GM21526 (cell line): ENCODE measurements around the gene RAI2.

Experiments used
- ATAC-seq: cut with Tn5 transposase; IDR thresholded peaks from one replicate; pipeline ENCODE4 v1.9.1; 2021; ENCODE audit warnings: moderate library complexity; ENCODE audit not compliant: unreplicated experiment, low FRiP score

Gene RAI2

DNA sequence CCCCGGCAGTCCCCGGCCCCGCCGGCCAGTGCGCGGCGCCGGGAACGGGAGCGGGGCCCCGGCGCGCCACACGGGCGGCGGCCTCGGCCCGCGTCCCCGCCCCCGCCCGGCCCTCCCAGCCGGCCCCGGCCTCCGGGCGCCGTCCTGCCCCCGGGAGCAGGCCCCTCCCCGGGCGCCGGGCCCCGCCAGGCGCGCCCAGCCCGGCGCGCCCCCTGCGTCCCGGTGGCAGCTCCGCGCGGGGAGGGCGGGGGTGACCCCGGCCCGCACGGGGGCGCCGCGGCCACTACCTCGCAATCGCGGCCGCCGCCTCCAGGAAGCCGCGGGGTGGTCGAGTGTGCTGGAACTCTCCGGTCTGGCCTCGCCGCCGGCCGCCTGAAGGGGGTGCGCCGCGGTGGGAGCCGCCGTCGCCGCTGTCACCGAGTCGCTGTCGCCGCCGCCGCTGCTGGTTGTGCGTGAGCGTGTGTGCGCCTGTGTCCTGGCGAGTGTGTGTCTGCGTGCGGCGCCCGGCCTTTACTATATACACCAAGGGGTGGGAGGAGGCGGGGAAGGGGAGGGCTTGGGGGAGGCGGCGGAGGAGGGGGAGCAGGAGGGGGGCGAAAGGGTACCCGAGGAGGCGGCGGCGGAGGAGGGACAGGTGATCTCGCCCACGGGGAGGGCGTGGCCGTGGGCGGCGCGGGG is at the start of gene RAI2:
TSS of gene RAI2 (minus strand) at position 488 of the 678 bp plus-strand sequence. CDS start 59,288 bp downstream, outside the sequence.
- no peak for ATAC-seq

- no peak for ATAC-seq
Measured at GRCh38 chrX:17888421-17888820, 27.3 kb upstream of the RAI2 start.

DNA sequence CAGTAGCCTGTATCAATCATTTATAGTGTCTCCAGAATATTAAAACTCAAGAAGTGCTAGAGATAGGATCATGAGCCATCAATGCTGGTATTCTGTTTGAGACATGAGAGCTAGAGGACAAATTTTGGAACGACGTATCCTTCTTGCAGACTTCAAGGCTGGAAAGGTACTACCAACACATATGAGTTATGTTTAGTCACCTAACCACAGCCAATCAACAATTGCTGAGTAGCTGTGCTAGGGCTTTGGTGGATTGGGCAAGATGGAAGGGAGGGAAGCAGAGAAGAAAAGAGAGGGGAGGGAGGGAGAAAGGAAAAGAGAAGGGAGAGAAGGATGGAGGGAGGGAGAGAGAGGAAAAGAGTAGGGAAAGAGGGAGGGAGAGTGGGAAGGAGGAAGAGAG is 21.6 kb upstream of the RAI2 start:
- no peak for ATAC-seq

GRCh38 chrX:17878028-17878670 is 17.1 kb upstream of the RAI2 start:
- no peak for ATAC-seq

GRCh38 chrX:17876135-17876534 is 15.0 kb upstream of the RAI2 start:
- ATAC-seq, result no peak

- no peak for ATAC-seq
Measured at GRCh38 chrX:17869580-17869979, 8.5 kb upstream of the RAI2 start.

DNA sequence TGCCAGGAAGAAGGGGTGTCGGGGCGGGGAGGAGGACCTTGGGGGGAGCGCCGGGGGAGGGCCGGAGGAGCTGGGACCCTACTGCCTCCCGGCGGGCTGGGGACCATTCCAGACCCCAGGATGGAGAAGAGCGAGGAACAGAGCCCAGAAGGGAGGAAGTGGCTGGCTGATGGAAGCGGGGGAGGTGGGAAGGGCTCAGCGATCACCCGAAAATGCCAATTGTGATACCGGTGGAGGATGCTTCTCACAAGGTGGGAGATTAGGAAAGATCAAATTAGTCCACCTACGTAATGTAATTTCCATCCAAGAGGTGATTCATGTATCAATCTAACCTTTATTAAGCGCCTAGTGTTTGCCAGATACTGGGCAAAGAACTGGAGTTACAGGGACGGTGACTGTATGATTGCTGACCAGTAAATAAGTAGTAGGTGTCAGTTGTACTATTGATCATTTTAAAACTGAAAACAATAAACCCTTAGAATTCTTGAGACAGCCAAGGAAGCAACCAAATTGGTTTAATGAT is 452 bp upstream of the RAI2 start:
- no peak for ATAC-seq

DNA sequence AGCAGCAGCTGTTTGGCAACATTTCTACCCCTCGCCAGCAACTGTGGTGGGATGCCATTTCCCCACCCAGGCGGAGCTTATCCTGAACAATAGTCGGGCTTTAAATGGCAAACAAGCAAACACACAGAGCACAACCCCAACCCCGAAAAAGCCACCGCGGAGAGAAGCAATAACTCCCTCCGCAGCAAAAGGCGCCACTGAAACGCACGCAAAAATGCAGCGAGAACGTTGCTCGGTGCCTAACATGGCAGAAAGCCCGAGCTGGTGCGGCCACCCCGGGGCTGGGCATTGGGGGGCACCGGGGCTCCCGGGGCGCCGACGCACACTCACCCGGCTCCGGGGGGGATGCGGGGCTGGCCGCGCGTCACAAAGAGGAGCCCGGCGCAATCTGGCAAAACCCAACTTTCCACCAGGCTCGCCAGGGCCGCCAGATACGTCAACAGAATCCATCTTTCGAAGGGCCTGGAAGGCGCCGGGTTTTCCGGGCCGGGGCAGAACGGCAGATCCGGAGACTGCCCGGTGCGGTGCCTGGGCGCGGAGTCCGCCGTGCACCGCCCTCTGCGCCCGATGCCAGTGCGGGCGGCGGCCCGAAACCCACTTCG is 818 bp downstream of the RAI2 start:
- no peak for ATAC-seq

DNA sequence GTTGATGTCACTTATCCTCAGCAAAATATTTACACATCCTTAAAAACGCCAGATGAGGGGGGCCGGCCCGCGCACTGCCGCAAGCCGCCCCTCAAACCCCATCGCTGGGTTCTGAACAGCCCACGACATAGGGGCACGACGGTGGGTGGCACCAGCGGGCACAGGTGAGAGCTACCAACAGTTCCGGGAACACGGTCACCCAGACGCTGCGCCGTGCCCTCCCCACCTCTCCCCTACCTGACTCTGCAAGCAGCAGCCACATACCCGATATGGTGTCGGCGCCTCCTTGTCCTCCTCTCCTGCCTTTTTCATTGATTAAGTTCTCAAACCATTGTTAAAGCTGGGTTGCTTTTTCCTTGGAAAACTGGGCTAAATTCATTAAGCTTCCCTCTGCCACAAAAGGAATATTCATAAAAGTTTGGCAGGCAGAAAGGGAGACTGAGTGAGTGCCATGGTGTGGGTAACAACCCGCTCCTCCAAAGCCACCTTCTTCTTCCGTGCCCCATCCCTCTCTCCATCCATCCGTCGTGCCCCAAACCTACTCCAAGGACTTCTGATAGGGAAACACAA is 1.4 kb downstream of the RAI2 start:
- ATAC-seq, result no peak

DNA sequence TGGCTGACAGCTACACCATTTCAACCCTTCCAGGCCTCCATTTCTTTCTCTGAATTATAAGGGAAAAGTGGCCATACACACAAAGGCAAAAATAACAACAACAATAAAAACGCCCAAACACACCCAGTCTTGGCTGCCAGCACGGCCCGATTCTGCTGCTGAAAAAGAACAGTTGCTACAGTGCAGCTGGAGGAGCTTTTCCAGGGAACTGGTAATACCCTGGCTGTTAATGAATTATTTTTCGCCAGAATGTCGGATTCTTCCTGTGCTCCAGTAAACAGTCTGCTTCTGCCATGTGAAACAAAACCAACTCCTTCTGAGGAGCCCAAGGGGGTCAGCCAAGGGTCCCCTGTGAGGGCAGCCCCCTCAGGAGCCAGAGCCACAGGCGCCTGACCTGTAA is 6.6 kb downstream of the RAI2 start:
- no peak for ATAC-seq

- no peak for ATAC-seq
Measured at GRCh38 chrX:17854069-17854468, 7.0 kb downstream of the RAI2 start.

- no peak for ATAC-seq
Measured at GRCh38 chrX:17851874-17852273, 9.2 kb downstream of the RAI2 start.

- ATAC-seq, result no peak
Measured at GRCh38 chrX:17848545-17849265, 12.4 kb downstream of the RAI2 start.

DNA sequence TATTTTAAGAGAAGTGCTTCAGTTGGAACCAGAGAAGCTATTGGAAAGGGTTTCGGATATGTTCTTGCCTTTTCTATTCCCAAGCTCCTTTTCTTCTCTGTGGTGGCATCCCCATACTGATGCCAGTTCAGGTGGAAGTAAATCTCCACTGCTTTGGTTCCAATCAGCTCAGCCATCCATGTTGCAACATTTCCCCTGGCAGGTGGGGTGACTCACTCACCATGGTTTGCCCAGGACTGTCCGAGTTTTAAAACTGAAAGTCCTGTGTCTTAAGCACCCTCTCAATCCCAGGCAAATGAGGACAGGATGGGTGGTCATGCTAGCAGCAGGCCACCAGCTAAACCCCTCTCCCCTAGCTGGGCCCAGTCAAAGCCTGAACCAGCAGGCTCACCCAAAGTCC is 15.1 kb downstream of the RAI2 start:
- ATAC-seq, result no peak

GRCh38 chrX:17844236-17844635 is 16.9 kb downstream of the RAI2 start:
- ATAC-seq, result no peak

DNA sequence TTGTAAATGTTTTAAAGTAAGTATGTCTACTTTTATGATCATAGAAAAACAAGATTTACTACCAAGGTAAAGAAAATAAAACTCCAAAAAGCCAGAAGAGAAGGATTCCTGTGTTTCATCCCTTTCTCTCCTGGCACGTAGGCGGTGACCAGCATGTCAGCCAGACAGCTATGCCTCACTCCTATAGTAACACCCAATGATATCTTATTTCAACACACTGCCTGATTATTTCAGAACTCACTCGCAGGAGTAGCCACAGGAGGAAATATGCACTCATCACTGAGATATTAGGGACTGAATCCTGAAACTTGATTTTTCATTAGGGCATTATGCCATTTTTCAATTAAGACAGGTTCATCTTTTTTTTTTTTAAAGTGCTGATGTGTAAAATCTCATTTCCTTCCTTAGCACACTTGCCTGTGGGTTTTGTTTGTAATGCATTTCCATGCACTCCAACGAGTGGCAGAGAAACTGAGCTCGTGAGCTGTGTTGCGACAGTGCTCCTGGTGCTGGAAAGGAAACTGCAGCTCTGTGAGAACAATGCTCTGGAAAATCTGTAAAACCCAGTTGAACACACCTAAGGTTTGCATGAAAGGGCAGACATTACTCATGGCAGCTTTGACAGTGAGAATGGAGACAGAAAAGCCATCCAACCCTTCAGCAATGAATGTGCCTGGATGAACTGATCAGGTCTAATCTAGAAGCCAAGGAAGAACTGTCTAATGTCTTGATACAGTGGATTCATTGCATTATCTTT is 18.2 kb downstream of the RAI2 start:
- no peak for ATAC-seq

- ATAC-seq, result no peak
Measured at GRCh38 chrX:17839269-17839668, 21.8 kb downstream of the RAI2 start.

- ATAC-seq, result no peak
Measured at GRCh38 chrX:17836830-17837229, 24.3 kb downstream of the RAI2 start.

DNA sequence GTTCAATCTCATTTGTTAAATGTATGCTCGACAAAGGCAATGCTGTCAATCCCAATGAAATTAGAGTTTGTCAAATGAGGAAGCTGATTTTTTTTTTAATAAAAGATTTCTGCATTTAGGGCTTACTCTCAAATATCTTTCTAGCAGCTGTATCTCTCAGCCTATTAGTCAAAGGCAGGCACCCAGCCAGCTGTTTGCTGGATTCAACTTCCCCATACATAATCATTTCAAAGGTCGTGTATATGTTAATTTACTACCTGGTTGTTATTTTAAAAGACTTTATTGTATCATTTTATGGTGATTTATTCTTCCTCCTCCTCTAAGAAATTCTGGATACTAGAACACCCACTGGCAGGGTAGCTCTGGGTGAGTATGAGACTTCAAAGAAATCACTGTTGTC is 27.1 kb downstream of the RAI2 start:
- ATAC-seq, result no peak

DNA sequence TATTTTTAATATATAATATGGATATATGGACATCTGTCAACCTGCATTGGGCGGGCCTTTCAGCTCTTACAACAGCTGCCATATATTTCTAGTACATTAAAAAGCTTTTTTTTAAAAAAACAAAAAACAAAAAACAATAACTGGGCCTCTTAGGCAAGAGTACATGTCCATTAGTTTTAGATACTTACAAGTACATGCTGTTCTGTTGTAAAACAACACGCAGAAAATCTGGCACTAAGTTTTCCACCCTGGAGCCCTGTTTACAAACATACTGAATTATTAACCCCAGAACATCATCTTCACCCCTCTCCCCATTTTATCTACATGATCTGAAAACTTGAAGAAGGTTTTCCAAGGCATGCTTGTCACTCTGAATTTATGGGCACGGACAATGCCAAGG is 29.8 kb downstream of the RAI2 start:
- ATAC-seq, result no peak
